Fibroblast of skin of back (primary cell): ENCODE results near the gene TBX15.
"Not testable (repeated sequence)": the region's sequence is repeated elsewhere in the genome, so short reads cannot be mapped to it uniquely, and the experiment has no call there.

Source experiments
- DNase-seq: peaks from one replicate; pipeline ENCODE4 v3.0.0-alpha.2; 2013

Gene TBX15

GRCh38 chr1:118958140-118958539 lies 30.0 kb downstream of the TBX15 start:
- DNase-seq = no peak

- DNase-seq = not testable (repeated sequence)
Measured at GRCh38 chr1:118957579-118957978, 30.6 kb downstream of the TBX15 start.

- DNase-seq = peak; percentile 59
Measured at GRCh38 chr1:118954301-118954905, 33.7 kb downstream of the TBX15 start.

- no peak for DNase-seq
Measured at GRCh38 chr1:118951270-118951936, 36.7 kb downstream of the TBX15 start.

GRCh38 chr1:118949315-118949714 lies 38.8 kb downstream of the TBX15 start:
- peak; percentile 91 for DNase-seq

GRCh38 chr1:118948846-118949245 lies 39.3 kb downstream of the TBX15 start:
- no peak for DNase-seq

- no peak for DNase-seq
Measured at GRCh38 chr1:118948351-118948750, 39.8 kb downstream of the TBX15 start.

GRCh38 chr1:118947790-118948189 lies 40.4 kb downstream of the TBX15 start:
- peak; percentile 84 for DNase-seq

- no peak for DNase-seq
Measured at GRCh38 chr1:118947003-118947765, 41.0 kb downstream of the TBX15 start.

GRCh38 chr1:118945489-118945888 lies 42.7 kb downstream of the TBX15 start:
- peak; percentile 83 for DNase-seq

- DNase-seq = no peak
Measured at GRCh38 chr1:118944546-118944945, 43.6 kb downstream of the TBX15 start.

- DNase-seq = peak; percentile 88
Measured at GRCh38 chr1:118944133-118944532, 44.0 kb downstream of the TBX15 start.

- DNase-seq = no peak
Measured at GRCh38 chr1:118940957-118941356, 47.2 kb downstream of the TBX15 start.

- no peak for DNase-seq
Measured at GRCh38 chr1:118937413-118938072, 50.6 kb downstream of the TBX15 start.

GRCh38 chr1:118934706-118935105 lies 53.4 kb downstream of the TBX15 start:
- DNase-seq = peak; percentile 57

GRCh38 chr1:118933051-118933781 lies 54.9 kb downstream of the TBX15 start:
- peak; percentile 22 for DNase-seq

GRCh38 chr1:118931876-118932275 lies 56.3 kb downstream of the TBX15 start:
- no peak for DNase-seq

GRCh38 chr1:118928739-118929554 lies 59.2 kb downstream of the TBX15 start:
- peak; percentile 57 for DNase-seq

GRCh38 chr1:118927427-118928187 lies 60.5 kb downstream of the TBX15 start:
- DNase-seq = no peak

GRCh38 chr1:118926261-118926660 lies 61.9 kb downstream of the TBX15 start:
- DNase-seq = no peak

GRCh38 chr1:118925651-118926050 lies 62.5 kb downstream of the TBX15 start:
- no peak for DNase-seq
